T-helper 1 cell treated with Interleukin-12 subunit alpha and Interleukin-12 subunit beta and Interleukin-4 antibody, amounts not matched to agents 30 μg/mL and 1 μg/mL, for 36 hours (primary cell): ENCODE data around the gene FMN2.

Experiments
- H3K27ac Mint-ChIP-seq: one replicate; pipeline ENCODE4 v1.8.0; 2021; ENCODE audit warnings: mild to moderate bottlenecking, mixed read lengths
- H3K27me3 Mint-ChIP-seq: one replicate; pipeline ENCODE4 v1.8.0; 2021; ENCODE audit warnings: low read depth, mixed read lengths
- H3K36me3 Mint-ChIP-seq: one replicate; pipeline ENCODE4 v1.8.0; 2021; ENCODE audit warnings: low read depth, mixed read lengths
- H3K4me1 Mint-ChIP-seq: one replicate; pipeline ENCODE4 v1.8.0; 2021; ENCODE audit warnings: low read depth, mixed read lengths
- H3K4me3 Mint-ChIP-seq: one replicate; pipeline ENCODE4 v1.8.0; 2021; ENCODE audit warnings: mild to moderate bottlenecking, moderate library complexity, mixed read lengths
- H3K9me3 Mint-ChIP-seq: one replicate; pipeline ENCODE4 v1.8.0; 2021; ENCODE audit warnings: mixed read lengths

The FMN2 gene

GRCh38 chr1:240337781-240338180 is 246.1 kb downstream of the FMN2 start:
- Mint-ChIP-seq H3K4me1 (no peaks in the 10 kb centered on the region), H3K27ac (no peak overlapping the region), H3K4me3 (no peak overlapping the region), H3K27me3 (no peaks in the 10 kb centered on the region), H3K36me3 (no peaks in the 10 kb centered on the region), H3K9me3 (no peaks in the 10 kb centered on the region)

- no peaks in the 10 kb centered on the region for H3K27me3 Mint-ChIP-seq
- no peaks in the 10 kb centered on the region for H3K36me3 Mint-ChIP-seq
- H3K4me3 Mint-ChIP-seq: no peak overlapping the region
- no peaks in the 10 kb centered on the region for H3K4me1 Mint-ChIP-seq
- H3K9me3 Mint-ChIP-seq: no peaks in the 10 kb centered on the region
- H3K27ac Mint-ChIP-seq: no peak overlapping the region
Observed at GRCh38 chr1:240338837-240339236, 247.2 kb downstream of the FMN2 start.

- Mint-ChIP-seq H3K4me1 (no peaks in the 10 kb centered on the region), H3K27me3 (no peaks in the 10 kb centered on the region), H3K27ac (no peak overlapping the region), H3K9me3 (peaks cover 4% of the 10 kb centered on the region), H3K4me3 (no peak overlapping the region), H3K36me3 (no peaks in the 10 kb centered on the region)
Observed at GRCh38 chr1:240341365-240342250, 249.9 kb downstream of the FMN2 start.

- no peaks in the 10 kb centered on the region for H3K36me3 Mint-ChIP-seq
- H3K4me3 Mint-ChIP-seq: no peak overlapping the region
- peaks cover 4% of the 10 kb centered on the region for H3K9me3 Mint-ChIP-seq
- no peak overlapping the region for H3K27ac Mint-ChIP-seq
- H3K4me1 Mint-ChIP-seq: no peaks in the 10 kb centered on the region
- H3K27me3 Mint-ChIP-seq: no peaks in the 10 kb centered on the region
Observed at GRCh38 chr1:240342251-240342625, 250.6 kb downstream of the FMN2 start.

- Mint-ChIP-seq H3K36me3 (no peaks in the 10 kb centered on the region), H3K9me3 (peaks cover 4% of the 10 kb centered on the region), H3K4me3 (no peak overlapping the region), H3K27me3 (no peaks in the 10 kb centered on the region), H3K4me1 (no peaks in the 10 kb centered on the region), H3K27ac (no peak overlapping the region)
Observed at GRCh38 chr1:240343045-240343444, 251.4 kb downstream of the FMN2 start.

GRCh38 chr1:240343966-240344365 is 252.3 kb downstream of the FMN2 start:
- H3K9me3 Mint-ChIP-seq: peaks cover 4% of the 10 kb centered on the region

GRCh38 chr1:240344918-240345317 is 253.2 kb downstream of the FMN2 start:
- Mint-ChIP-seq H3K27me3 (no peaks in the 10 kb centered on the region), H3K36me3 (no peaks in the 10 kb centered on the region), H3K4me3 (no peak overlapping the region), H3K27ac (no peak overlapping the region), H3K4me1 (no peaks in the 10 kb centered on the region), H3K9me3 (peaks cover 4% of the 10 kb centered on the region)

More at GRCh38 chr1:240343966-240344365, 252.3 kb downstream of the FMN2 start:
- Mint-ChIP-seq H3K27me3 (no peaks in the 10 kb centered on the region), H3K27ac (no peak overlapping the region), H3K4me3 (no peak overlapping the region), H3K36me3 (no peaks in the 10 kb centered on the region), H3K4me1 (no peaks in the 10 kb centered on the region)

GRCh38 chr1:240349695-240350094 is 258.0 kb downstream of the FMN2 start:
- Mint-ChIP-seq H3K27me3 (no peaks in the 10 kb centered on the region), H3K4me1 (no peaks in the 10 kb centered on the region), H3K9me3 (peaks cover 20% of the 10 kb centered on the region), H3K4me3 (no peak overlapping the region), H3K36me3 (no peaks in the 10 kb centered on the region), H3K27ac (no peak overlapping the region)

GRCh38 chr1:240350910-240351331 is 259.2 kb downstream of the FMN2 start:
- Mint-ChIP-seq H3K27me3 (no peaks in the 10 kb centered on the region), H3K4me1 (no peaks in the 10 kb centered on the region), H3K27ac (no peak overlapping the region), H3K4me3 (no peak overlapping the region), H3K36me3 (no peaks in the 10 kb centered on the region), H3K9me3 (peaks cover 23% of the 10 kb centered on the region)

GRCh38 chr1:240351690-240352089 is 260.0 kb downstream of the FMN2 start:
- H3K4me1 Mint-ChIP-seq: no peaks in the 10 kb centered on the region
- H3K9me3 Mint-ChIP-seq: peaks cover 19% of the 10 kb centered on the region
- no peaks in the 10 kb centered on the region for H3K27me3 Mint-ChIP-seq
- H3K4me3 Mint-ChIP-seq: no peak overlapping the region
- no peak overlapping the region for H3K27ac Mint-ChIP-seq
- H3K36me3 Mint-ChIP-seq: no peaks in the 10 kb centered on the region

- H3K27ac Mint-ChIP-seq: no peak overlapping the region
- H3K27me3 Mint-ChIP-seq: no peaks in the 10 kb centered on the region
- H3K4me3 Mint-ChIP-seq: no peak overlapping the region
- H3K4me1 Mint-ChIP-seq: no peaks in the 10 kb centered on the region
- peaks cover 19% of the 10 kb centered on the region for H3K9me3 Mint-ChIP-seq
- no peaks in the 10 kb centered on the region for H3K36me3 Mint-ChIP-seq
Observed at GRCh38 chr1:240352769-240353168, 261.1 kb downstream of the FMN2 start.

- Mint-ChIP-seq H3K27ac (no peak overlapping the region), H3K36me3 (no peaks in the 10 kb centered on the region), H3K9me3 (peaks cover 31% of the 10 kb centered on the region)
Observed at GRCh38 chr1:240356568-240356967, 264.9 kb downstream of the FMN2 start.

GRCh38 chr1:240362046-240362445 is 270.4 kb downstream of the FMN2 start:
- no peaks in the 10 kb centered on the region for H3K4me1 Mint-ChIP-seq
- no peaks in the 10 kb centered on the region for H3K27me3 Mint-ChIP-seq
- no peak overlapping the region for H3K27ac Mint-ChIP-seq
- no peak overlapping the region for H3K4me3 Mint-ChIP-seq
- peaks cover 18% of the 10 kb centered on the region for H3K9me3 Mint-ChIP-seq
- H3K36me3 Mint-ChIP-seq: no peaks in the 10 kb centered on the region

More at GRCh38 chr1:240356568-240356967, 264.9 kb downstream of the FMN2 start:
- no peaks in the 10 kb centered on the region for H3K4me1 Mint-ChIP-seq
- no peaks in the 10 kb centered on the region for H3K27me3 Mint-ChIP-seq
- no peak overlapping the region for H3K4me3 Mint-ChIP-seq

GRCh38 chr1:240362826-240363225 is 271.1 kb downstream of the FMN2 start:
- Mint-ChIP-seq H3K27ac (no peak overlapping the region), H3K4me3 (no peak overlapping the region), H3K27me3 (no peaks in the 10 kb centered on the region), H3K9me3 (peaks cover 18% of the 10 kb centered on the region), H3K4me1 (no peaks in the 10 kb centered on the region), H3K36me3 (no peaks in the 10 kb centered on the region)

- Mint-ChIP-seq H3K27me3 (no peaks in the 10 kb centered on the region), H3K4me1 (no peaks in the 10 kb centered on the region), H3K4me3 (no peak overlapping the region), H3K9me3 (peaks cover 18% of the 10 kb centered on the region), H3K36me3 (no peaks in the 10 kb centered on the region), H3K27ac (no peak overlapping the region)
Observed at GRCh38 chr1:240363315-240363714, 271.6 kb downstream of the FMN2 start.
